ENCODE results near the gene SYNDIG1.

SYNDIG1 gene

DNA sequence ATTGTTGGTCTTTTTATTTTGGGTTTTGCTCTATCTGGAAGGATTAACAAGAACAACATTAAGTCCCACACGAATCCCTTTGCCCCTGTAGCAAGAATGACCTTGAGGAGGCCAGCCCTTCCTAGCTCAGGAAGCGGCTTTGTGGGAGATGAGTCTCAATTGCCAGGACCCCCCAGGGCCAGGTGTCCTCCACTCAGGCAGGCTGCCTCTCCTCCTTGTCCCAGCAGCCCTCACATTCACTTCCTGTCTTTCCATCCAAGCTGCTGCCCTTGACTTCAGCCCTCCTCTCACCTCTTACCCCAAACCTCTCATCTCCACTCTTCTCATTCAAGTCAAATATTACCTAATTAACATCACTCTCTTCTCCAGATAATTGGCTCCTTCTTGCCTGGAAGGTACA is 22.6 kb upstream of the SYNDIG1 start:
- no peak for DNase-seq (ENCODE audit: low read depth, low spot score)

DNA sequence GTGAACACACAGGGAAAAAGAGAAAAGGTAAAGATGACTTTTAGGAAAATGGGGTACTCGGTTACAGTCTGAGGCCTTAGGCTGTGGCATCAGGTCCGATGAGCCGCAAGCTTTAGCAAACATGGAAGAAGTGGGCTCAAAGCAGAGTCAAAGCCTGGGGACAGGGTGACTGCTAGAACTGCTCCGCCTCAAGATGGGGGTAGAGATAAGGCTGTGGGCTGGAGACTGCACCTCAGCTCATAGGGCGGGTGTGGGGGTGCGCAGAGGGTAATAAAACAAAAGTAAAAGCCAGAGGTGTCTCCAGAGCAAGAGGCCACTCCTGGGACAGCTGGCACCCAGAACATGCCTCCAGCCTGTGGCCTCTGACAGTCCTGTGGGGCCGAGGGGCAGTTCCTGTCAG is 21.3 kb upstream of the SYNDIG1 start:
- DNase-seq (ENCODE audit: low read depth, low spot score) = no peak

DNA sequence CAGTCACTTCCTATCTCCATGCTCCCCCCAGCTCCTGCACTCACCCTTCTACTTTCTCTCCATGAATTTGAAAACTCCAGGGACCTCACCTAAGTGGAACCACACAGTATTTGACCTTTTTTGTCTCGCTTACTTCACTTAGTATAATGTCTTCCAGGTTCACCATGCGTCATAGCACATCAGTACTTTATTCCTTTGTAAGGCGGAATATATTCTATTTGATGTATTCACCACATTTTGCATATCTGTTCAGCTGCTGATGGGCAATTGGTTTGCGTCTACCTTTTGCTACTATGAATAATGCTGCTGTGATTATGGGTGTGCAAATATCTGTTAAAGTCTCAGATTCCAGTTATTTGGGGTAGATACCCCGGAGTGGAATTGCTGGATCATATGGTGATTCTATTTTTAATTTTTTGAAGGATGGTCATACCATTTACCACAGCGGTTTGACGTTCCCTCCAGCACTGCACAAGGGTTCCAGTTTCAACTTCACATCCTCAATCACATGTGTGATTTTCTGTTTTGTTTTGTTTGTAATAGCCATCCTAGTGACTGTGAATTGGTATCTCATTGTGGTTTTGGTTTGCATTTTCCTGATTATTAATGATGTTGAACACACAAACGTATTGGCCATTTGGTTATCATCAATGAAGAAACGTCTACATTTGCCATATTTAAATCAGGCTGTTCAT is 20.3 kb upstream of the SYNDIG1 start:
- no peak for DNase-seq (ENCODE audit: low read depth, low spot score)

DNA sequence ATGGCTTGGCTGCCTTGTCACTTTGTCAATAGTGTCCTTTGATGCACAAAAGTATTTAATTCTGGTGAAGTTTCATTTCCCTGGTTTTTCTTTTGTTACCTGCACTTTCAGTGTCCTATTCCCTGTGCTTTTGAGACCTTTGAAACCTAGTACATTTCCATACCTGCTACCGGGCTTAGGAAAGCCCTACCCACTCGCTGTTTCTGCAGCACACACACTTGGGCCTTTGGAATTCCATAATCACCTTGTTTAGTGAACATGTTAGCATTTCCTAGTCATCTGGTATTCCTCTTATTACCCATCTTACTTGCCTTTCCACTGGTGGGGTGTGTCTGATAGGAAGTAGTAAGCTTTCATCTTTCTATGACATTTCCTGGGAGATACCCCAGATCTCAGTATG is 19.3 kb upstream of the SYNDIG1 start:
- DNase-seq (ENCODE audit: low read depth, low spot score) = no peak

DNA sequence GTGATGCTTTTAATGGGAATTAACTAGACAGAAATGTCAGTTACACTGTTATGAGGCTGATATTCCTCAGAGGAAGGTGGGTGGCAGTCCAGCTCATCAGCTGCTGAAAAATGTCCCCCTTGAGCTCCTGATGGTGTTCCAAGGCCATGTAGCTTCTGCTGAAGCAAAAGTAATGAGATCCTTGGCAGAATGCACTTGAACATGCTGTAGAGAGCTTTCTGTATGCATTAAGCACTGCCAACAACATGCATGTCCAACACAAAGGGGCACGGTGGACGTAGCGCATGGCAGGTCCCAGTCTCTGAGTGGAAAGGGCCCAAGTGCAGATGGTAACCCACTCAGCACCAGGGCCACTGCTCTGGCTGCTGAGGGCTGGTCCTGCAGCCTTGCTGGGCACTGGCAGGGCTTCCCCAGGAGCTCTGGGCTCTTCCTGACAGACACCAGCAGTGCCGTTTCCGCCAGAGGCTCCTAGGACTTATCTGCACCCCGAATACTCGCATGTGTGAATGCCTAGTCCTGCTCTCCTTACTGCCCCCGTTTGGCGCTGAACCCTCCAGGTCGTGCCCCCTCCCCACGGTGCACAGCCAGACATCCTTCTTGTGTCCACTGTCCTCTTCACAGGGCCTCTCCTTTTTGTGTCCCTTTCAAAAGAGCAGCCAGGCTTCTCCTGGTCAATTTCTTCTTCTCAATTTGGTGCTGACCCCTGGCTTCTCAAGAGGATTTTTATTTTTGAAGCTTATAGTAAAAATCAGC is 18.6 kb upstream of the SYNDIG1 start:
- no peak for DNase-seq (ENCODE audit: low read depth, low spot score)

DNA sequence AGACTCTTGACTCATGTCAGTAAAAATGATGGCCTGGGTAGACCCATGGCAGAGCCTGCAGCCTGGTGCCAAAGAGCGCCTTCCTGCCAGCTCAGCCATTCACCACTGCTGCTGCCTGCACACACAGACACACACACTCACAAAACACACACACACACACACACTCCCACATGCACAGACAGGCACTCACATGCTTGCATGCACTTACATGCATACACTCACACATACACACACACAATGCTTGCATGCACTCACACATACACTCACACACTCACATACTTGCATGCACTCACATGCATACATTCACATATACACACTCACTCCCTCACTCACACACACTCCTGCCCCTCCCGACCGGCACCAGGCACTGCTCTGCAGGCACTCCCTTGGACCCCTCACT is 18.0 kb upstream of the SYNDIG1 start:
- no peak for DNase-seq (ENCODE audit: low read depth, low spot score)

DNA sequence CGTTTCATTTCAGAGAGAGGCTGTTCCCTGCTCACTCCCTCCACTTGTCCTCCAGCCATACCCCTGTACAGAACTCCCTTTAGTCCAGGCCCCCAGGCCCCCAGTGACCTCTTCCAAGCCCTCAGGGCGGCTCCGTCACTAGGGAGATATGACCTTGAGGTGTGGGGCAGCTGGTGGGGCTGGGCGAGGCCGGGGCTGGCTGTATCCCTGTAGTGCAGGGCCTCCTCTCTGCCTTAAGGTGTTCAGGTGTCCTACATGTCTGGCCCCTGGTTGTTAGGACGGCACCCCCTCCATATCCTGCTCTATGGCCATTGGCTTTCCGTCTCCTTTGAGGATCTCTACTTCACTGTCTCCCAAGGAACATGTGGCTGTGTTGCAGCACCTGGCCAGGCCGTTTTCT is 17.4 kb upstream of the SYNDIG1 start:
- no peak for DNase-seq (ENCODE audit: low read depth, low spot score)

DNA sequence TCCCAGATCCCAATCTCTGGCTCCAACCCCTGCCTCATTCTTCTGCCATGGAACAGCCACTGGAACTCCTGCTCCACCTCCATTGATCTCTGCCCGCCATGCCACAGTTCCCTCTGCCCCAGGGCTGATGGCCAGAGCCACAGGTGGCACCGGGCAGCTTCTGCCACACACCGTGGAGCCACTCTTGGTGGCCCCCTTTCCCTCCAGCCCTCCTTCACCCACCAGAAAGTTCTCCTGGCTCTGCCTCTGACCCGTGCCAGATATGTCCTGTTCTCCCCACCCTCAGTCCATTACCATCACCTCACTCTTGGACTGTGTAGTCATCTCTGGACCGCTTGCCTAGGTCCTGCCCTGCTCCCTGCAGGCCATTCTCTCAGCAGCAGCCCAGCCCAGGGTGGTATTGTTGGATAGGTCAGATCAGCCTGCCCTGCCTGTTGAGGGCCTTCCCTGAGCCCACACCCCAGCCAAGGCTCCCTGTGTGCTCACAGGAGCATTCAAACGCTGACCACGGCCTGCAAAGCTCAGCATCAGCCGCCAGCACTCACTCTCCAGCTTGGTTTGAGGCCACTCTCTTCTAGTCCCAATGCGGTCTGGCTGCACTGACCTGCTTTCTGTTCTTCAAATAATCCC is 16.8 kb upstream of the SYNDIG1 start:
- no peak for DNase-seq (ENCODE audit: low read depth, low spot score)

DNA sequence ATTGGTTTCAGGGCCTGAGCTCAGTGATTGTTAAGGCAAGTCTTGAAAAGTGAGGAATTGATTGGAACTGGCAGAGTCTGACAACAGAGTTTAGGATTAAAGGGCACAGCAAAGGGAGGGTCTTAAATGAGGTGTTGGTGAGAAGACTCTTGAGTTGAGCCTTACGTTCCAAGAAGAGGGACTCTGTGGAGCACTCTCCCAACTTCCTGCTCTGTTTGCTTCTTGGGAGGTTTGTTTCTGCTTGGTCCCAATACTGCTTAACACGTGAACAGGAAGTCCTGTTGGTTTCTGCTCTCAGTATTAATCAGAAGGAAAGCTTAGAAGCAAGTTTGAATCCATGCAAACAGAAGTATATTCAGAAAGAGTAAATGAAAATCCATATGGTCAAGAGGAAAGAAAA is 15.6 kb upstream of the SYNDIG1 start:
- DNase-seq (ENCODE audit: low read depth, low spot score) = no peak

DNA sequence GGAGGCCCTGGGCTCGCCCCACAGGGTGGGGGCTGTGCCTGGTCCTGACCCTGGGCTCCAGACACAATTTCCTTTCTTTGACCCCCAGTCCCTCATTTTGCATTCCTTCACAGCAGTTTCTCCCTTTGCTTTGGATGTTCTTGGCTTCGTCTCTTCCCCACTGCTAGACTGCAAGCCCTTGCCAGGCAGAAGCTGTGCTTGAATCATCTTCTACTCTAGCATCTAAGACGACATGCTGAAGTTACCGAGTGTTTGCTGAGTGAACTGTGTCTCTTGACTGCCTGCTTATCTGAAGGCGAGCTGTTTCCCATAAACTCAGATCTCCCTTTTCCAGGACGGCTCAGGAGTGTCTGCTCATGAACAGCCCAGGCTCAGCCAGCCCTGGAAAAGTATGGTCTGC is 14.3 kb upstream of the SYNDIG1 start:
- no peak for DNase-seq (ENCODE audit: low read depth, low spot score)

DNA sequence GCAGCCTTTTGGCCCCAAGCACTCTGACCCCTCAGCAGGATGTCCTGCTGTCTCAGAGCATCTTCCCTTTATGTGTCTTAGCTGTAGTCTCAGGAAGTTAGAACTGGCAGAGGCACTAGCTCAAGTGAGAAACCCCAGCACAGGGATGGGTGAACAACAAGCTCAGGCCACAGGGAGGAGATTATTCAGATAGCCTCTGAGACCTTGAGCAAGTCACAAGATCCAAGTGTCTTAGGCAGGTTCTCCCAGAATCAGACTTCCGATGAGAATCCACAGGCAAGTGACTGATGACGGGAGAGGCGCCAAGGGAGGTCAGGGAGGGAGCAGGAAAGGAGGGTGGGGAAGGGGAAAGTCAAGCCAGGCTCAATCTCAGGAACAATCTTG is 13.0 kb upstream of the SYNDIG1 start:
- no peak for DNase-seq (ENCODE audit: low read depth, low spot score)

DNA sequence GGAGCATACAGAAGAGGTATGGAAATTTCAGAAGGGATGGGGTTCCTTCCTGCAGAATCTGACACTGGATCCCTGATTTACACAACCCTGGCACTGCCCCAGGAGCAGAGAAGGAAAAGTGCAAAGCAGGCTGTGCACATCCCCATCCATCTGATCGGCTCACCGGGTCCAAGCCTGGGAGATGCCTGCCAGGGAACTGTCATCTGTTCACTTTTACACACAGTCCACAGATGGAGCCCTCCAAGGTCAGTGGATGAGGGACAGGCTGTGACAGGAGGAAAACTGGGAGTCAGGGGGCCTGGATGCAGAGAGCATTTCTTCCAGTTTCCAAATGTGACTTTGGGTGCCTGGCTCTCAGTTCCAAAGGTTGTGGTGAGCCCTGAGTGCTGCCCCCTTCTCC is 11.0 kb upstream of the SYNDIG1 start:
- DNase-seq (ENCODE audit: low read depth, low spot score) = no peak

DNA sequence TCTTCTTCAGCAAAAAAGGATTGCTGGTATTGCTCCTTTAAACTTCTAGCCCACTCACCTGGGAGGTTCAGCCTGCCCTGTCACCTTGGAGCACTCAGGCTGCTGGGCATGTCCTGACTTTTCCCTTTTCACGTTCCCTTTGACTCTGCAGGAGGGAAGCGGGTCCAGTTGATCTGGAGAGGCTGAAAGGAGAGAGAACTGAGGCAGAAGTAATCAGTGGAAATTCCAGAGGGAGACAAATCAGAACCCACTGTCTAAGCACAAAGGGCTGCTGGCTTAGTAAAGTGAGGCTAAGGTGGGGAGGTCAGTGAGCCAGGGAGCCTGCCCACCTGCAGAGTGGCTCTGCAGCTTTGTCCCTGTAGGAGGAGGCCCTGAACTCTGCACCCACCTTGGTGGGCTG is 9.7 kb upstream of the SYNDIG1 start:
- no peak for DNase-seq (ENCODE audit: low read depth, low spot score)

DNA sequence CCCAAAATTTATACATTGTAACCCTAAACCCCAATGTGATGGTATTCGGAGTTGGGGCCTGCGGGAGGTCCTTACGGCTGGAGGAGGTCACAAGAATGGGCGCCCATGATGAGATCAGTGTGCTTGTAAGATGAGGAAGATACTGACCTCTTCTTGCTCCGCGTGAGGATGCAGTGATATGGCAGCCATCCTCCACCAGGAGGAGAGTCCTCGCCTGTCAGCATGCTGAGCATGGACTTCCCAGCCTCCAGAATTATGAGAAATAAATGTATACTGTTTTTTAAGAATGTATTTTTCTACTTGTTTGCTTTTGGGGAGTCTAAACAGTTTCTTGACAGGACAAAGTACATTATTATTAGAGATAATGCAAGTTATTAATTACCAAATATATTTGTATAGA is 8.7 kb upstream of the SYNDIG1 start:
- no peak for DNase-seq (ENCODE audit: low read depth, low spot score)

DNA sequence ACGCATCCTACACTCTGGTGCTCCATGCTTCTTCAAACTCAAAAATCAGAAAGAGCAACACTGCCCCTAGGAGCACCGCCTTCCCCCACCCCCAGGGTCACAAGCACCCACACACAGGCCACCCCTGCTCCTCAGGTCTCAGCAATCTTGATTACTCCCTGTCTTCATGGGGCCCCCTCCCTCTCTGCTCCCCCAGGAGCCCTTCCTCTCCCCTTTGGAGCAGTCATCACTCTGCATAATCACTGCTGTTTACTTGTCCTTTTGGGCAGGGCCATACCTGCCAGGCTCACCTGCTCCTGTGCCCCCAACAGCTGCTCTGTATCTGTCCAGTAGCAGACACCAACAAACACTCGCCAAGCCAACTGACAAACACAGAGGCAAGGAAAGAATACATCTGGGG is 7.6 kb upstream of the SYNDIG1 start:
- no peak for DNase-seq (ENCODE audit: low read depth, low spot score)

DNA sequence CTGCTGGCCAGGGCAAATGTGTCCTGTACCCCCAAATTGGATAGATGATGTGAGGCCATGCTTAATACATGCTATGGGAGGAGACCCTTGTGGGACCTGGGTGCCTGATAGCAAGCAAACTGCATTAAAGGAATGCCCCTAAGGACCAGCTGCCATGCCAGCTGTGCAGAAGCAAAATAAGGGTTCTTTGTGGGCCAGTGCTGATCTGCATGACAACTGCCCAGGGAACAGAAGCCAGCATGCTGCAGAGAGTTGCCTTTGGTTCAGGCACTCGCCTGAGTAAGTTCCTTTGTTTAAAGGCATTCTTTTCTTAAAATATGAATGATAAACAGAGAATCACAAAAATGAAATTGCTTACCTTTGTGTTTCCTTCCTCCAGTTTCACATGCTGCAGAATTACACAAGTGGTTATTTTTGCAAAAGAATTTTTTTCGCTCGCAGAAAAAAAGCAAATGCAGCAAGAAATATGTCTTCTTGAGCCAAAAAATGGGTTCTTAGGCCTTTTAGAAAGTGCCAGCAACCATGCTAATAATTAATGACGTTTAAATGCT is 6.9 kb upstream of the SYNDIG1 start:
- DNase-seq (ENCODE audit: low read depth, low spot score) = no peak

DNA sequence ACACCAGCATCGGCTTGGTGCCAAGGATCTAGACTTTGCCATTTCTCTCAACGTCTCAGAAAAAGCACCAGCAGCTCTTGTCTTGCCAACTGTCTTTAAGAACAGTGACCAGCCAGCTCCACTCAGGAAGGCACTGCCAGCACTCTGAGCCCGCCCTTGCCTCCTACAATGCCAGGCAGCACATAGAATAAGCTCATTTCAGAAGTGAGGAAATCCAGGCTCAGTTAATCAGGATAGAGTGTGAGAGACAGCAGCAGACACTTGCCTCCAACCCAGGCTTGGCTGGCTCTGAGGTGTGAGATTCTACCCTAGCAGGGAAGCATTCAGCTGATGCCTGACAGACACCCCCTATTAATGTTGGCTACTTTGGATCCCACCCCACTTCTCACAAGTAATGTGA is 4.3 kb upstream of the SYNDIG1 start:
- no peak for DNase-seq (ENCODE audit: low read depth, low spot score)

DNA sequence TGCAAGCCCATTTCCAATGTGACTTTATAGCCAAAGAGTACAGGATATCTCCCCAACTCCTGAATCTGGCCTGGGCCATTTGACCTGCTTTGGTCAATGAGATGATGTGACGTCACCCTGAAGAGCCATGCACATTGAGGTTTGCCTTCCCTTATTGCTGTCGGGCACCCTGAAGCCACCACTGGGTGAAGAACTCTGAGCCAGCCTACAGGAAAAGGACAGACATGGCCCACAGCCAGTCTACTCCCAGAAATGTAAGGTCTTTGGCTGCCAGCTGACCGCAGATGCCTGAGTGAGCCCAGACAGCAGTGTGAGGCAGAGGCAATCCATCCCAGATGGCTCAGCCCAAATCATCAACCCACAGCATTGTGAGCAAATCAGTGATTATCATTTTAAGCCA is 3.7 kb upstream of the SYNDIG1 start:
- DNase-seq (ENCODE audit: low read depth, low spot score) = no peak

DNA sequence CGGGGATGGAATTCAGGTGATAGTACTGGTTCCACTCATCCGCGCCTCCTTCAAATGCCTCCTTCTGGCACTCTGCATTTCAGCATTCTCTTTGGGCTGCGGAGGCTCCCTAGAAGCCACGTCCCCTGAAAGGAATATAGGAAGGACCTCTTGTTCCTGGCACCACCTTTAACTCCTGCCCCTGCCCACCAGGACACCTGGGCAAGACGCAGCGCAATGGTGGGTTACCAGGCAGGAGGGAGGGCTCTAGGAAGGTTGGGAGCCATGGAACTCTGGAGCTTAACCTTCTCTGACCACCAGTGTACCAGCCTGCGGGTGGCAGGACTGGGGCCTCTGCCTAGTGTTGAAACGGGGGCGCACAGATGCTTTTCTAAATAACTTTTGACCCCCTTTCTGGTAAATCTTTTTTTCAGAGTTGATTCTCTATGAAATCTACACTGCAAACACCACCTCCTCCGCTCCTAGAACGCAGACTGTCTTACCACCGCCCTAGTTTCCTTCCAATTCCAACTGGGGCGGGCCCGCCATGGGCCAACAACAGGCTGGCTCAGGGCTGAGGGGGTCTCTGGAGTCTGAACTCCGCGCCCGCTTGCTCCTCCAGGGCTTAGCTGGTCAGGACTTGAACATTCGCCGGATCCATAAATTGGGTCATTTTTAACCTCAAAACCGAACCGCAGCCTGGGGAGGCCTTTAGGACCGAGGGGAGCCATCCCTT is 871 bp upstream of the SYNDIG1 start:
- DNase-seq (ENCODE audit: low read depth, low spot score) = no peak

DNA sequence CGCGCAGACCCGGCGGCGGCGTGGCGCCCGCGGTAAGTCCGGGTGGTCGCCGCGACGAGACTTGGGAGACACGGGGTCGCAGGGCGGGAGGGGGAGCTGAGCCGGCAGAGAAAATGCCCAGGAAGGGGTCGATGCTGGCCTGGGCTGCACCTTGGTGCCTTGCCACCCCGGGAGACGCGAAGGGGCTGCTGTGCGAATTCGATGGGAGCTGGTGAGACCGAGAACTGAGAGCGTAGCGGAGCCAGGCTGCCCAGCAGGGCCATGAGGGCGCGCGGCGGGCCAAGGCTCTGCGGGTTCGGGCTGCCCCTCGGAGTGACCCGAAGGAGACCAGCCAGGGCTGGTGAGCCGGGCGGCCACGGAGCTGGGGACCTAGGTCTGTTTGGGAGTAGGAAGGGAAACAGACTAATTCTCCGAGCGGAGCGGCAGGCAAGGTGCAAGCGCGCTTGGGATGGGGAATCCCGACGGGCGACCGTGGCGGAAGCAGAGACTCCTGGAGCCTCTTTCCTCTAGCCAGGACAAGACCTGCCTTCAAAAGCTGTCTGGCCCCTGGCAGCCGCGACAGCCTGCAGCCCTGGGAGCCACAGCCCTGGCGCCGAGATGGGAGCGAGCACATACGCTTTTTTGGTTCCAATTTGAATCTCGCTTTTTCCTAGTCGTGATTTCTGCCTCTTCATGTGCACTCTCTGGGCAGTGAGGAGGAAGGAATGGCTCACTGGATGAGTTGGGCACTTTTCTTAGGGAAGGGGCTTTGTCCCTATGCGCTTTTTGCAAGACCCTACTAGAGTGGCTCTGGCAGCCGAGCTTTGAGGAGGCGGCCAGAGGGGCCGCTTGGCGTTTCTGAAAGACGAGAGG is 691 bp downstream of the SYNDIG1 start:
- DNase-seq (ENCODE audit: low read depth, low spot score) = no peak

Measured in iPS DF 19.7 (cell line).